Activated CD4-positive, alpha-beta memory T cell treated with anti-CD3 and anti-CD28 coated beads, Interleukin-2, amount 10 ng/mL, durations not matched to agents 7 days and 5 days (primary cell): ENCODE results near the gene IL1RL1. TPM values are rescaled to one million over a fixed set of nuclear protein-coding genes. Genes with fewer than 3 reads are reported as not detected.

Experiments used
- CTCF ChIA-PET: fragments of 350-600 bp; sonication (Branson Sonifier 250); formaldehyde crosslinking; loops from one replicate; lab custom pipeline; 2021; ENCODE audit warnings: antibody characterized with exemption, inconsistent platforms; lab: Charles Lee
- POLR2A ChIA-PET: fragments of 350-600 bp; sonication (Branson Sonifier 250); formaldehyde crosslinking; loops from one replicate; lab custom pipeline; 2021; ENCODE audit warnings: antibody characterized with exemption; lab: Charles Lee
- DNase-seq: peaks from one replicate; pipeline ENCODE4 v3.0.0-alpha.2; 2020
- H3K27ac Mint-ChIP-seq: one replicate; pipeline ENCODE4 v1.8.0; 2021; ENCODE audit warnings: mild to moderate bottlenecking, mixed read lengths
- H3K27me3 Mint-ChIP-seq: one replicate; pipeline ENCODE4 v1.8.0; 2021; ENCODE audit warnings: mixed read lengths
- H3K36me3 Mint-ChIP-seq: one replicate; pipeline ENCODE4 v1.8.0; 2021; ENCODE audit warnings: low read depth, mixed read lengths
- H3K4me1 Mint-ChIP-seq: one replicate; pipeline ENCODE4 v1.8.0; 2021; ENCODE audit warnings: mixed read lengths
- H3K4me3 Mint-ChIP-seq: one replicate; pipeline ENCODE4 v1.8.0; 2021; ENCODE audit warnings: mild to moderate bottlenecking, mixed read lengths
- H3K9me3 Mint-ChIP-seq: one replicate; pipeline ENCODE4 v1.8.0; 2021; ENCODE audit warnings: mixed read lengths
- total RNA-seq, 2 experiments: library from RNA; stranded (reverse); gene quantifications; one replicate each; pipeline ENCODE4 v1.2.3, GENCODE V29; 2021

IL1RL1 gene
- total RNA-seq, 2 experiments from 2014 or later: 0.58 to 0.71 TPM

DNA sequence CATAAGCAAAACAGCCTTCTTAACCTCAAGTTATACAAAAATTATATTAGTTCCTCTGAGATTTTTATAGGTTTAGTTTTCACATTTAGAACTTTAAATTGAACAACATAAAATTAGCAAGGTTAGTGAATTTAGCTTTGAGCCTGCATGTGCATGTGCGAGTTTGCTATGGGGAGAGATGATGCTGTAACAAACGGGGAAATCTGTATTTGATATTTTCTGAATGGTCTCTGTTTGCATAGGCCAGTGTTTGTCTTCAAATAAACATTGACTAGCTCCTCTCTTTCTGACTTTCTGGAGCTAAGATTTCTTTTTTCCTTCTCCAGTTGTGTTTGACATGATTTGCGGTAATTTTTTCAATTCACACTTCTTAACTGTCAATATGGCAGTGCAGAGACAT lies 80.7 kb downstream of the IL1RL1 start:
- peaks cover 42% of the 10 kb centered on the region for H3K36me3 Mint-ChIP-seq

GRCh38 chr2:102392942-102393341 lies 81.6 kb downstream of the IL1RL1 start:
- Mint-ChIP-seq H3K4me3 (no peak overlapping the region), H3K27ac (no peak overlapping the region), H3K4me1 (peaks cover 10% of the 10 kb centered on the region), H3K36me3 (peaks cover 34% of the 10 kb centered on the region), H3K27me3 (no peaks in the 10 kb centered on the region), H3K9me3 (no peaks in the 10 kb centered on the region)
- POLR2A ChIA-PET: no interaction called here
- DNase-seq: no peak
- CTCF ChIA-PET: no interaction called here

More for the DNA sequence above, 80.7 kb downstream of the IL1RL1 start:
- Mint-ChIP-seq H3K9me3 (no peaks in the 10 kb centered on the region), H3K4me1 (peaks cover 12% of the 10 kb centered on the region), H3K4me3 (no peak overlapping the region), H3K27ac (no peak overlapping the region), H3K27me3 (no peaks in the 10 kb centered on the region)
- CTCF ChIA-PET: interaction anchor here (1.5 kb wide), 1 partner anchor 9 kb away, joined by 3 read pairs; no protein-coding TSS in a partner anchor
- POLR2A ChIA-PET: no interaction called here
- no peak for DNase-seq

DNA sequence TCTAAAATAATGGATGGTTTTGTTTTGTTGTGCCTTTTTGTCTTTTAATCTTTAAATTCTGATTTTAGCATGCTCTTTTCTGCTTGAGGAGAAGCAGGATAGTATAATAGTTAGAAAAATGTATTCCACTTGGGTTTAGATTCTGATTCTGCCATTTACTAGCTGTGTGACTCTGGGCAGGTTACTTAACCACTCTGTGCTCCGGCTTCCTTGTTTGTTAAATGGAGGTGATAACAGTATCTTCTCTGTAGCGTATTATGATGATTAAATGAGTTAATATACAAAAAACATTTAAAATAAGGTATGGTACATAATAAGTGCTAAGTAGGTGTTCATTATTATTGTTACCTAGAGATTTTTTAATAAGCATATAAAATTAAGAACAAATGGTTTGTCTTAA lies 84.6 kb downstream of the IL1RL1 start:
- no peak overlapping the region for H3K27ac Mint-ChIP-seq
- no peak overlapping the region for H3K4me3 Mint-ChIP-seq
- peaks cover 17% of the 10 kb centered on the region for H3K36me3 Mint-ChIP-seq
- no peaks in the 10 kb centered on the region for H3K9me3 Mint-ChIP-seq
- ChIA-PET CTCF (no interaction called here), POLR2A (no interaction called here)
- peaks cover 22% of the 10 kb centered on the region for H3K4me1 Mint-ChIP-seq
- no peaks in the 10 kb centered on the region for H3K27me3 Mint-ChIP-seq
- DNase-seq: no peak

GRCh38 chr2:102397209-102397608 lies 85.8 kb downstream of the IL1RL1 start:
- no peaks in the 10 kb centered on the region for H3K9me3 Mint-ChIP-seq
- ChIA-PET POLR2A (no interaction called here), CTCF (interaction anchor here (2.2 kb wide), 1 partner anchor 46 kb away, joined by 9 read pairs; no protein-coding TSS in a partner anchor)
- H3K4me1 Mint-ChIP-seq: peaks cover 23% of the 10 kb centered on the region
- no peak overlapping the region for H3K4me3 Mint-ChIP-seq
- no peak for DNase-seq
- H3K27ac Mint-ChIP-seq: no peak overlapping the region
- peaks cover 7% of the 10 kb centered on the region for H3K36me3 Mint-ChIP-seq
- no peaks in the 10 kb centered on the region for H3K27me3 Mint-ChIP-seq

- Mint-ChIP-seq H3K9me3 (no peaks in the 10 kb centered on the region), H3K27ac (no peak overlapping the region)
Observed at GRCh38 chr2:102399499-102400141, 88.3 kb downstream of the IL1RL1 start.

GRCh38 chr2:102401456-102401855 lies 90.1 kb downstream of the IL1RL1 start:
- H3K9me3 Mint-ChIP-seq: peaks cover 3% of the 10 kb centered on the region

More at GRCh38 chr2:102399499-102400141, 88.3 kb downstream of the IL1RL1 start:
- H3K4me3 Mint-ChIP-seq: no peak overlapping the region
- peaks cover 3% of the 10 kb centered on the region for H3K36me3 Mint-ChIP-seq
- H3K27me3 Mint-ChIP-seq: no peaks in the 10 kb centered on the region
- no peak for DNase-seq
- peaks cover 23% of the 10 kb centered on the region for H3K4me1 Mint-ChIP-seq
- CTCF ChIA-PET: interaction anchor here (1.3 kb wide), 1 partner anchor 159 kb away, joined by 3 read pairs; no protein-coding TSS in a partner anchor
- POLR2A ChIA-PET: no interaction called here

More at GRCh38 chr2:102401456-102401855, 90.1 kb downstream of the IL1RL1 start:
- H3K36me3 Mint-ChIP-seq: peaks cover 3% of the 10 kb centered on the region
- no peak overlapping the region for H3K4me3 Mint-ChIP-seq
- ChIA-PET CTCF (interaction anchor here (1.3 kb wide), 1 partner anchor 10 kb away, joined by 3 read pairs; no protein-coding TSS in a partner anchor), POLR2A (no interaction called here)
- peaks cover 23% of the 10 kb centered on the region for H3K4me1 Mint-ChIP-seq
- no peaks in the 10 kb centered on the region for H3K27me3 Mint-ChIP-seq
- DNase-seq: no peak
- no peak overlapping the region for H3K27ac Mint-ChIP-seq

Other genes with a start within 250 kb of the IL1RL1 start
- 1 to 10 TPM; 1.3 to 1.5 TPM for gene IL1R1, start 168.8 kb upstream of the IL1RL1 start, total RNA-seq
- gene IL1RL2, start 124.5 kb upstream of the IL1RL1 start, total RNA-seq: not detected
- gene IL18R1, start 44.2 kb downstream of the IL1RL1 start, total RNA-seq: 10 to 100 TPM; 22.8 to 24.0 TPM
- 1 to 10 TPM; 7.2 to 9.6 TPM for gene IL18RAP, start 111.6 kb downstream of the IL1RL1 start, total RNA-seq
- gene SLC9A4, start 161.7 kb downstream of the IL1RL1 start, total RNA-seq: under 1 TPM; 0.10 to 0.15 TPM